HL-60/S4 (cell line): ENCODE results near the gene HAPLN1.

ENCODE experiments used
- in situ Hi-C: fragments of 300-500 bp; cut with MboI; formaldehyde crosslinking; loops from 2 replicates; pipeline ENCODE4 v1.14.3; 2022; ENCODE audit warnings: low sequenced_read_pairs

HAPLN1 gene

DNA sequence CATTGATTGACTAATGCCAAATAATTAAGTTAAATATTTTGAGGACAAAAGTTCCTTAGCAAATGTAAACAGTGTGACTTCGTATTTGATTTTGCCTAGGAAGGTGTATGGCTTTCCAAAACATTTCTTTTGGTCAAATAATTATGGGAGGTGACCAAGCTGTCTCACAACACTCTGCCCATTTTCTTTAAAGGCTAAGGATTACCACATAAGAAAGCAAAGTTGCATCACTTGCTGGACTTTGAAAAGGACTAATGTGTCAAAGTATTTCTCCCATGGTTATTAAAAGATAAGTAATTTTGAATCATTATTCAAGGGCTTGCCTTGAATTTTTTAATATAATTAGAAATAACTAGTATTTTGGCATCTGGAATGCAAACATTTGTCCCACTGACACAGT is 74.7 kb downstream of the HAPLN1 start:
- in situ Hi-C loops = no loop called here

- in situ Hi-C loops = no loop called here
These were observed 76.4 kb downstream of the HAPLN1 start for GRCh38 chr5:83644301-83644700.

GRCh38 chr5:83641946-83642345 is 78.7 kb downstream of the HAPLN1 start:
- in situ Hi-C loops = no loop called here

DNA sequence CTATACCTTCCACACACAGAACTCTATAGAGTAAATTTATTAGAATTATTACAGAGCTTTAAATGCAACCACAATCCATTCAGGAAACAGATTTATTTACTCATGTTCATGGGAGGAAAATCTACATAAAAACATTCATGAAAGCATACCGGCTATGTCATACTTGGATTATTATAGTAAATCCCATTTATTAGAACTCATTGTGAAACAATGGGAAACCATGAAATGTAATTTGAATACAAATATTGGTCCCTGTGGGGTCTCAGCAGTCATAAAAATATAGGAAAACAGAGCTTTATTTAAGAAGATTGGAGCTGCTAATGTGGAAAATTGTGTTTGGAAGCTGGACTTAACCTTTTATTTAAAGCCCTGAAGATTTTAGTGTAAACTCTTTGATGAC is 80.7 kb downstream of the HAPLN1 start:
- in situ Hi-C loops = no loop called here

DNA sequence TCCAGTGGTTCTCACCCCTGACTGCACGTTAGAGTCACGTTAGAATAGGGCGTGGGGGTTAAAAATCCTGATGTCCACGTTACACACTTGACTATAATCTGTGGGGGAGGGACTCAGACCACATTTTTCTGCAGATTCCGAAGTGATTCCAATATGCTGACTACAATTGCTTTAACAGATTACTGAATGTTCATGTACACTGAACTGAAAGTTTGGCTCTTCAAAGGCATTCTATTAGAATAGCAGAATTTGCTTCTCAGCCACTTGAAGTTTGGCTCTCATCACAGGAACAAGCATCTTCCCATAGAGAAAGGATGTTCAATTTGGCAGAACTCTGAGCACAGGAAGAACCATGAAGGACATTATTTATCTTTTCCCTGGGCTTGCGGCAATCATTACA is 84.5 kb downstream of the HAPLN1 start:
- in situ Hi-C loops = no loop called here

DNA sequence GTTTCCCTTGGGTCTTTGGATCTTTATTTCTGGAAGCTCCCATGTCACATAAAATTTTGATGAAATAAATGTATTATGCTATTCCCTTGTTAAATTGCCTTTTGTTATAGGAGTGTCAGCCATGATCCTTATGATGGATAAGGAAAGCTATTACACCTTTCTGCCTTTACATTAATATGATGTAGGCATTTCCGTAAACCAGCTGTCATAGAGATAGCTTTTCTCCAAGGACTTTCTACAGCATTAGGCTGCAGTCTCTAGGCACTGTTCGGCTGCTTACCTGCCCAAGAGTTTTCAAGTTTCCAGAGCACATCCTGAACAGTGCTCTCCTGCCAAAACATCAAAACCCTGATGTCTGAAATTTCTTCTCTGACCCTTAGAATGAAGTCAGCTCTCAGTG is 87.4 kb downstream of the HAPLN1 start:
- in situ Hi-C loops = no loop called here

GRCh38 chr5:83632874-83633273 is 87.8 kb downstream of the HAPLN1 start:
- in situ Hi-C loops = no loop called here

GRCh38 chr5:83628360-83628759 is 92.3 kb downstream of the HAPLN1 start:
- in situ Hi-C loops = no loop called here

DNA sequence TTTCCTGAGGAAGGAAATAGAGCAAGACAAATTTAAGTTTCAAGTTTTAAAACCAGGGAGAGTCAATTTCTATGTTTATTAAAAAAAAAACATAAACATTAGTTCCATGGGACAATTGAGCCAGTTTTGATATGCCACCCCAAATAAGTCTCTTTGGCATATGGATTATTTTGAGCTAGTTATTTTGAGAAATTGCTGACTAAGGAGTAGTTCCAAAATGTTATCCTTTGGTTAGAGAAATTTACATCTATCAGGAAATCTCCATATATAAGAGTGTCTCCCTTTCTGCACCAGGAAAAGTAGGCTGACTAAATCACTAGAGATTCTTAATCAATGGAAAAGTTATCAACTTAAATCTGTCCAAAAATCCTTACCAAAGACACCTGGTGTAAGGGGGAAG is 105.8 kb downstream of the HAPLN1 start:
- in situ Hi-C loops = no loop called here

GRCh38 chr5:83608122-83608521 is 112.5 kb downstream of the HAPLN1 start:
- in situ Hi-C loops = no loop called here

GRCh38 chr5:83595217-83595616 is 125.4 kb downstream of the HAPLN1 start:
- in situ Hi-C loops = no loop called here

- in situ Hi-C loops = no loop called here
These were observed 129.7 kb downstream of the HAPLN1 start for GRCh38 chr5:83590966-83591365.

GRCh38 chr5:83589786-83590185 is 130.9 kb downstream of the HAPLN1 start:
- in situ Hi-C loops = no loop called here
